CD4-positive, alpha-beta T cell (primary cell): Measurements from ENCODE around the gene PON3. TPM values are rescaled to one million over a fixed set of nuclear protein-coding genes. Genes with fewer than 3 reads are reported as not detected.
A peak's percentile ranks its signal among the peaks of the same experiment; 100 is the strongest.

Source experiments
- ATAC-seq: fragments of 200-7000 bp; cut with Tn5 transposase; one replicate; pipeline ENCODE4 v1.10.0; 2022; ENCODE audit warnings: mild to moderate bottlenecking; ENCODE audit not compliant: poor library complexity
- CTCF ChIA-PET: fragments of 350-600 bp; sonication (Branson Sonifier 250); formaldehyde crosslinking; loops from one replicate; lab custom pipeline; 2021; ENCODE audit warnings: antibody characterized with exemption, inconsistent platforms; lab: Charles Lee
- POLR2A ChIA-PET: fragments of 350-600 bp; sonication (Branson Sonifier 250); formaldehyde crosslinking; loops from one replicate; lab custom pipeline; 2021; ENCODE audit warnings: antibody characterized with exemption, inconsistent platforms; lab: Charles Lee
- DNase-seq, 14 experiments: peaks; one replicate each; pipeline ENCODE4 v3.0.0-alpha.2; 2013 to 2020; ENCODE audit warnings: mixed read lengths in 2 of 14
- H3K27ac ChIP-seq, 2 donors: one replicate each; pipeline versions ENCODE4 v1.5.1 to v1.7.0; 2013; ENCODE audit warnings: low read length in 2 of 2, low read depth in 1 of 2, mild to moderate bottlenecking in 1 of 2
- H3K27me3 ChIP-seq, 2 experiments: 1 replicate in 1 of 2; 2 replicates in 1 of 2; pipeline versions ENCODE4 v1.6.1 to v1.7.0; 2013; ENCODE audit warnings: low read length in 2 of 2, control low read depth in 1 of 2, mild to moderate bottlenecking in 1 of 2, moderate library complexity in 1 of 2; ENCODE audit not compliant: insufficient read depth in 2 of 2, control insufficient read depth in 1 of 2
- H3K36me3 ChIP-seq: one replicate; pipeline ENCODE4 v1.6.1; 2013; ENCODE audit warnings: low read length, control low read depth; ENCODE audit not compliant: insufficient read depth
- H3K4me1 ChIP-seq: one replicate; pipeline ENCODE4 v1.6.1; 2013; ENCODE audit warnings: low read length, control low read depth; ENCODE audit not compliant: insufficient read depth
- H3K4me3 ChIP-seq: one replicate; pipeline ENCODE4 v1.5.1; 2013; ENCODE audit warnings: mild to moderate bottlenecking, low read length, moderate library complexity
- H3K9me3 ChIP-seq, 2 experiments: 1 replicate in 1 of 2; 2 replicates in 1 of 2; pipeline versions ENCODE4 v1.6.1 to v1.7.0; 2013; ENCODE audit warnings: low read length in 2 of 2, mild to moderate bottlenecking in 2 of 2, control low read depth in 1 of 2, moderate library complexity in 1 of 2; ENCODE audit not compliant: control insufficient read depth in 1 of 2, insufficient read depth in 1 of 2
- H3K27ac Mint-ChIP-seq: one replicate; pipeline ENCODE4 v1.8.0; 2020; ENCODE audit warnings: mixed read lengths
- H3K27me3 Mint-ChIP-seq: one replicate; pipeline ENCODE4 v1.8.0; 2021; ENCODE audit warnings: mixed read lengths
- H3K36me3 Mint-ChIP-seq: one replicate; pipeline ENCODE4 v1.8.0; 2021; ENCODE audit warnings: low read depth, mixed read lengths
- H3K4me1 Mint-ChIP-seq: one replicate; pipeline ENCODE4 v1.8.0; 2021; ENCODE audit warnings: low read depth, mixed read lengths
- H3K4me3 Mint-ChIP-seq: one replicate; pipeline ENCODE4 v1.8.0; 2020; ENCODE audit warnings: mild to moderate bottlenecking, mixed read lengths
- H3K9me3 Mint-ChIP-seq: one replicate; pipeline ENCODE4 v1.8.0; 2020; ENCODE audit warnings: mixed read lengths
- CTCF ChIP-seq: fragments of 200-600 bp; IDR thresholded peaks from one replicate; pipeline ENCODE4 v1.8.0; 2022; ENCODE audit warnings: antibody characterized with exemption, mild to moderate bottlenecking
- intact Hi-C, 2 experiments: fragments of 100-400 bp; cut with DNase I in 1 of 2; cut with micrococcal nuclease in 1 of 2; formaldehyde crosslinking; loops; one replicate each; pipeline versions ENCODE4 v1.15.1 to v1.9.0; 2023 to 2025; cut with DNase I, micrococcal nuclease
- total RNA-seq, 174 experiments: library from RNA in 2 of 174; stranded (reverse) in 2 of 174; gene quantifications; one replicate each; pipeline ENCODE4 v1.2.3 and lab custom pipeline; 2021 to 2026

Gene PON3
- total RNA-seq, 2 experiments from 2014 or later = not detected

GRCh38 chr7:95440394-95441038 lies 44.3 kb upstream of the PON3 start:
- Histone ChIP-seq H3K36me3 (no peaks in the 10 kb centered on the region), H3K4me3 (no peak overlapping the region), H3K9me3 (no peaks in the 10 kb centered on the region), H3K4me1 (peaks cover 1% of the 10 kb centered on the region), H3K27ac (no peak overlapping the region), H3K27me3 (no peaks in the 10 kb centered on the region)
- CTCF ChIA-PET = no interaction called here
- no peak for ATAC-seq
- no peaks in the 10 kb centered on the region for H3K9me3 Mint-ChIP-seq
- no peaks in the 10 kb centered on the region for H3K27me3 Mint-ChIP-seq
- TF ChIP-seq CTCF = no peak
- no peaks in the 10 kb centered on the region for H3K36me3 Mint-ChIP-seq
- intact Hi-C loops = no loop called here
- POLR2A ChIA-PET = no interaction called here
- no peak overlapping the region for H3K27ac Mint-ChIP-seq
- no peak overlapping the region for H3K4me3 Mint-ChIP-seq
- H3K4me1 Mint-ChIP-seq = no peaks in the 10 kb centered on the region
- DNase-seq = no peak

- Histone ChIP-seq H3K27ac (no peak overlapping the region), H3K9me3 (no peaks in the 10 kb centered on the region), H3K36me3 (no peaks in the 10 kb centered on the region), H3K4me3 (no peak overlapping the region), H3K27me3 (peaks cover 0 to 2% of the 10 kb centered on the region in 2 experiments), H3K4me1 (peaks cover 11% of the 10 kb centered on the region)
- Mint-ChIP-seq H3K4me1 (peaks cover 10% of the 10 kb centered on the region), H3K36me3 (peaks cover 4% of the 10 kb centered on the region), H3K27me3 (no peaks in the 10 kb centered on the region), H3K4me3 (peak overlapping the region; percentile 44), H3K9me3 (no peaks in the 10 kb centered on the region), H3K27ac (no peak overlapping the region)
- CTCF ChIA-PET = no interaction called here
- intact Hi-C loops = no loop called here
- DNase-seq (no peak), ATAC-seq (no peak)
- TF ChIP-seq CTCF = no peak
- POLR2A ChIA-PET = no interaction called here
Measured at GRCh38 chr7:95436407-95436806, 40.2 kb upstream of the PON3 start.

- intact Hi-C loops = no loop called here
- Mint-ChIP-seq H3K36me3 (peaks cover 4% of the 10 kb centered on the region), H3K27ac (peak overlapping the region; percentile 82), H3K4me3 (peak overlapping the region; percentile 92), H3K4me1 (peaks cover 10% of the 10 kb centered on the region), H3K27me3 (no peaks in the 10 kb centered on the region), H3K9me3 (no peaks in the 10 kb centered on the region)
- Histone ChIP-seq H3K36me3 (no peaks in the 10 kb centered on the region), H3K4me3 (peak overlapping the region; percentile 61), H3K9me3 (no peaks in the 10 kb centered on the region), H3K27ac (no peak overlapping the region), H3K4me1 (peaks cover 11% of the 10 kb centered on the region), H3K27me3 (peaks cover 0 to 2% of the 10 kb centered on the region in 2 experiments)
- ChIA-PET POLR2A (interaction anchor here (0.6 to 1.1 kb wide), 5 partner anchors 9 to 777 kb away, joined by 3 to 6 read pairs (median 4); partner anchors contain the start of gene PON3), CTCF (no interaction called here)
- peak; percentile 19 for ATAC-seq
- peak in 2 of 14 experiments; percentile 3 to 11 for DNase-seq
- no peak for TF ChIP-seq CTCF
Measured at GRCh38 chr7:95435422-95435780, 39.2 kb upstream of the PON3 start.
